Measurements from ENCODE around the gene MAPK14.

DNA sequence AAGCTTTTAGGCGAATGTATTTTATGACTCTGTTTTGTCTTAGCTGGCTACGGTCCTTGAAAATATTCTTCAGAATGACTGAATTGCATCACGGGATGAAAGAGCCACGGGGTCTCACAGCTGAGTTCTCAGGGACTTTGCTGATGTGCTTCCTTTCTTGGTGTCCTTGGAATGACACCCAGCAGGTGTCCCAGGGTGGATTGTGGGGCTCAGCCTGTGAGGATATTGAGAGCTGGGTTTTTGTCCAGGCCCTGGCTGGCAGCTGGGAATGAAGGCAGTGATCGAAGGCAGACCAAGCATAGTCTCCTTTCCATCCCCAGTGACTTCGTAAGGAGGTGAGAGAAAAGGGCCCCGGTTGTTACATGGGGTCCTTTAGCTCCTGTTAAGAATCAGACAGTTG lies 83.9 kb downstream of the MAPK14 start:
- TF ChIP-seq POLR2AphosphoS5 (IDR thresholded peaks at IDR 0.05; ENCODE audit: insufficient read depth, low read depth, low read length) (no peak), MYC (IDR thresholded peaks at IDR 0.05; ENCODE audit: low read depth, low read length) (no peak), GATA2 (IDR thresholded peaks at IDR 0.05; ENCODE audit: insufficient read depth, insufficient read length, low read depth, low read length) (no peak), POLR2A (IDR thresholded peaks at IDR 0.05; ENCODE audit: low read depth, low read length) (no peak), FOS (IDR thresholded peaks at IDR 0.05; ENCODE audit: borderline replicate concordance, insufficient read depth, low read length) (no peak), JUN (IDR thresholded peaks at IDR 0.05; ENCODE audit: borderline replicate concordance, insufficient read depth, insufficient read length, low read depth) (no peak), EZH2 (IDR thresholded peaks at IDR 0.05; ENCODE audit: borderline replicate concordance, low read depth, low read length, severe bottlenecking) (no peak)
- TF ChIP-seq, protein P1, sequence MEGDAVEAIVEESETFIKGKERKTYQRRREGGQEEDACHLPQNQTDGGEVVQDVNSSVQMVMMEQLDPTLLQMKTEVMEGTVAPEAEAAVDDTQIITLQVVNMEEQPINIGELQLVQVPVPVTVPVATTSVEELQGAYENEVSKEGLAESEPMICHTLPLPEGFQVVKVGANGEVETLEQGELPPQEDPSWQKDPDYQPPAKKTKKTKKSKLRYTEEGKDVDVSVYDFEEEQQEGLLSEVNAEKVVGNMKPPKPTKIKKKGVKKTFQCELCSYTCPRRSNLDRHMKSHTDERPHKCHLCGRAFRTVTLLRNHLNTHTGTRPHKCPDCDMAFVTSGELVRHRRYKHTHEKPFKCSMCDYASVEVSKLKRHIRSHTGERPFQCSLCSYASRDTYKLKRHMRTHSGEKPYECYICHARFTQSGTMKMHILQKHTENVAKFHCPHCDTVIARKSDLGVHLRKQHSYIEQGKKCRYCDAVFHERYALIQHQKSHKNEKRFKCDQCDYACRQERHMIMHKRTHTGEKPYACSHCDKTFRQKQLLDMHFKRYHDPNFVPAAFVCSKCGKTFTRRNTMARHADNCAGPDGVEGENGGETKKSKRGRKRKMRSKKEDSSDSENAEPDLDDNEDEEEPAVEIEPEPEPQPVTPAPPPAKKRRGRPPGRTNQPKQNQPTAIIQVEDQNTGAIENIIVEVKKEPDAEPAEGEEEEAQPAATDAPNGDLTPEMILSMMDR (IDR thresholded peaks at IDR 0.05; ENCODE audit: extremely low read depth in 1 of 2, insufficient read depth in 1 of 2, low read depth in 1 of 2, low read length in 2 of 2): no peak
- TF ChIP-seq, protein P2, sequence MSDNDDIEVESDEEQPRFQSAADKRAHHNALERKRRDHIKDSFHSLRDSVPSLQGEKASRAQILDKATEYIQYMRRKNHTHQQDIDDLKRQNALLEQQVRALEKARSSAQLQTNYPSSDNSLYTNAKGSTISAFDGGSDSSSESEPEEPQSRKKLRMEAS (IDR thresholded peaks at IDR 0.05; ENCODE audit: insufficient read depth, insufficient read length): no peak
